Activated naive CD8-positive, alpha-beta T cell treated with anti-CD3 and anti-CD28 coated beads, Interleukin-2, amount 10 ng/mL, durations not matched to agents 7 days and 5 days (primary cell): ENCODE data around the gene FAM222A. TPM values are rescaled to one million over a fixed set of nuclear protein-coding genes. Genes with fewer than 3 reads are reported as not detected.

Experiments
- ATAC-seq: fragments of 150-1000 bp; cut with Tn5 transposase; one replicate; pipeline ENCODE4 v1.10.0; 2021; ENCODE audit warnings: low read depth, moderate library complexity
- POLR2A ChIA-PET: fragments of 350-600 bp; sonication (Branson Sonifier 250); formaldehyde crosslinking; loops from one replicate; lab custom pipeline; 2021; ENCODE audit warnings: antibody characterized with exemption; lab: Charles Lee
- DNase-seq: peaks from one replicate; pipeline ENCODE4 v3.0.0; 2021
- H3K27ac Mint-ChIP-seq: one replicate; pipeline ENCODE4 v1.8.0; 2022; ENCODE audit warnings: mild to moderate bottlenecking, mixed read lengths
- H3K27me3 Mint-ChIP-seq: one replicate; pipeline ENCODE4 v1.8.0; 2022; ENCODE audit warnings: mild to moderate bottlenecking, moderate library complexity, mixed read lengths
- H3K36me3 Mint-ChIP-seq: one replicate; pipeline ENCODE4 v1.8.0; 2021; ENCODE audit warnings: mild to moderate bottlenecking, mixed read lengths
- H3K4me1 Mint-ChIP-seq: one replicate; pipeline ENCODE4 v1.8.0; 2021; ENCODE audit warnings: mixed read lengths
- H3K4me3 Mint-ChIP-seq: one replicate; pipeline ENCODE4 v1.8.0; 2022; ENCODE audit warnings: mild to moderate bottlenecking, moderate library complexity, mixed read lengths
- H3K9me3 Mint-ChIP-seq: one replicate; pipeline ENCODE4 v1.8.0; 2021; ENCODE audit warnings: mixed read lengths
- total RNA-seq, 2 experiments: library from RNA; stranded (reverse); gene quantifications; one replicate each; pipeline ENCODE4 v1.2.3, GENCODE V29; 2021

FAM222A gene
- total RNA-seq, 2 experiments from 2014 or later = 0.96 to 1.1 TPM

GRCh38 chr12:109772622-109773321, 59.1 kb downstream of the FAM222A start:
- Mint-ChIP-seq H3K4me1 (peaks cover 13% of the 10 kb centered on the region), H3K27me3 (peaks cover 2% of the 10 kb centered on the region), H3K36me3 (peaks cover 2% of the 10 kb centered on the region), H3K9me3 (peaks cover 2% of the 10 kb centered on the region), H3K4me3 (no peak overlapping the region), H3K27ac (no peak overlapping the region)
- POLR2A ChIA-PET = no interaction called here
- ATAC-seq (no peak), DNase-seq (peak; percentile 22)

- Mint-ChIP-seq H3K36me3 (peaks cover 2% of the 10 kb centered on the region), H3K9me3 (peaks cover 2% of the 10 kb centered on the region), H3K4me3 (peak overlapping the region; percentile 40), H3K27ac (no peak overlapping the region), H3K4me1 (peaks cover 13% of the 10 kb centered on the region), H3K27me3 (peaks cover 2% of the 10 kb centered on the region)
- ATAC-seq = no peak
- POLR2A ChIA-PET = interaction anchor here (0.6 kb wide), 1 partner anchor 269 kb away, joined by 3 read pairs; no protein-coding TSS in a partner anchor
- no peak for DNase-seq
These were observed 59.9 kb downstream of the FAM222A start for GRCh38 chr12:109773384-109774011.

- ATAC-seq = peak; percentile 74
- POLR2A ChIA-PET = interaction anchor here (0.6 kb wide), 1 partner anchor 260 kb away, joined by 5 read pairs; no protein-coding TSS in a partner anchor
- Mint-ChIP-seq H3K4me3 (no peak overlapping the region), H3K36me3 (peaks cover 2% of the 10 kb centered on the region), H3K9me3 (peaks cover 2% of the 10 kb centered on the region), H3K27me3 (peaks cover 2% of the 10 kb centered on the region), H3K4me1 (peaks cover 13% of the 10 kb centered on the region), H3K27ac (no peak overlapping the region)
- DNase-seq = peak; percentile 78
These were observed 61.7 kb downstream of the FAM222A start for GRCh38 chr12:109775172-109775881.

DNA sequence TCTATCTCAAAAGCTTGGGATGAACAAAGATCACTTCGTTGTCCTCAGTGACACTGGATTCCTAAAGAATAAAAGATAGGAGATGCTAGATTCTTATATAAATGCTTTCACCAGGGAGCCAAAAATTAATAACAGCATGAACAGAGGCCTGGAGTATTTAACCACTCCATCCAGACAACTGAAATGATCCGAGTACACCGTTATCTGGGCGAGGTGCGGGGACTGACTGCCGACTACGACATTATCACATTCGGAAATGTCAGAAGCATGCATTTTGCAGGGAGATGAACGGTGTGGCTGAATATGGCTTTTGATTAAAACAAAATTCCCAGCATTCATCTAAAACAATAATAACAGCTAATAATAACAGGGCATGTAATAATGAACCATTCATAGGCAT, 63.0 kb downstream of the FAM222A start:
- POLR2A ChIA-PET = no interaction called here
- Mint-ChIP-seq H3K36me3 (peaks cover 2% of the 10 kb centered on the region), H3K4me1 (peaks cover 13% of the 10 kb centered on the region), H3K27me3 (peaks cover 2% of the 10 kb centered on the region), H3K4me3 (no peak overlapping the region), H3K9me3 (peaks cover 2% of the 10 kb centered on the region), H3K27ac (no peak overlapping the region)
- ATAC-seq (no peak), DNase-seq (no peak)

GRCh38 chr12:109777544-109777943, 63.9 kb downstream of the FAM222A start:
- Mint-ChIP-seq H3K9me3 (peaks cover 2% of the 10 kb centered on the region), H3K36me3 (peaks cover 2% of the 10 kb centered on the region), H3K27me3 (peaks cover 2% of the 10 kb centered on the region), H3K4me1 (peaks cover 13% of the 10 kb centered on the region), H3K4me3 (peak overlapping the region; percentile 83), H3K27ac (peak overlapping the region; percentile 40)
- DNase-seq (no peak), ATAC-seq (peak; percentile 84)
- POLR2A ChIA-PET = interaction anchor here (0.6 kb wide), 1 partner anchor 931 kb away, joined by 6 read pairs; no protein-coding TSS in a partner anchor

GRCh38 chr12:109778684-109779083, 65.1 kb downstream of the FAM222A start:
- H3K27me3 Mint-ChIP-seq = peaks cover under 1% of the 10 kb centered on the region

GRCh38 chr12:109779382-109779781, 65.8 kb downstream of the FAM222A start:
- no peaks in the 10 kb centered on the region for H3K27me3 Mint-ChIP-seq
- H3K27ac Mint-ChIP-seq = no peak overlapping the region
- peaks cover 6% of the 10 kb centered on the region for H3K4me1 Mint-ChIP-seq
- peaks cover 2% of the 10 kb centered on the region for H3K36me3 Mint-ChIP-seq
- no peak overlapping the region for H3K4me3 Mint-ChIP-seq
- no peak for ATAC-seq
- POLR2A ChIA-PET = no interaction called here
- H3K9me3 Mint-ChIP-seq = peaks cover 2% of the 10 kb centered on the region
- no peak for DNase-seq

More at GRCh38 chr12:109778684-109779083, 65.1 kb downstream of the FAM222A start:
- no peak overlapping the region for H3K4me3 Mint-ChIP-seq
- POLR2A ChIA-PET = no interaction called here
- no peak for ATAC-seq
- peaks cover 2% of the 10 kb centered on the region for H3K9me3 Mint-ChIP-seq
- H3K36me3 Mint-ChIP-seq = peaks cover 2% of the 10 kb centered on the region
- H3K27ac Mint-ChIP-seq = no peak overlapping the region
- no peak for DNase-seq
- H3K4me1 Mint-ChIP-seq = peaks cover 9% of the 10 kb centered on the region

DNA sequence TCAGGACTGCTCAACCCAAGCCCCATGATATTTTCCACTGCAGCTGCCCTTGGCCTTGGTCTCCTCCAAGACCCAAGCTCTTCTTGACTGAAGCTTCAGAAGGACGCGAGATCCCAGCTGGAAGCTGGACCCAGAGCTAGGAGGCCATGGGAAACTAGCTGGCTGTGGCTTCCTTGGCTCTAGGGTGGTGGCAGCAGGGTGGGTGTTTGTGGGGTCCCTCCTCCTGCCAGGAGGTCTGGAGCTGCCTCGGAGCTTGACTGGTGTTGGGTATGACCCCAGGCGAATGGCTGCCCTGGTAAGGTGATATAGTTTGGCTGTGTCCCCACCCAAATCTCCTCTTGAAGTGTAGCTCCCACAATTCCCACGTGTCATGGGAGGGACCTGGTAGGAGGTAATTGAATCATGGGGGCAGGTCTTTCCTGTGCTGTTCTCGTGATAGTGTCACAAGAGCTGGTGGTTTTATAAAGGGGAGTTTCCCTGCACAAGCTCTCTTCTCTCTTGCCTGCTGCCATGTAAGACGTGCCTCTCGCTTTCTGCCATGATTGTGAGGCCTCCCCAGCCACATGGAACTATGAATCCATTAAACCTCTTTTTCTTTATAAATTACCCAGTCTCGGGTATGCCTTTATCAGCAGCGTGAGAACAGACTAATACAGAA, 68.2 kb downstream of the FAM222A start:
- Mint-ChIP-seq H3K36me3 (peaks cover 2% of the 10 kb centered on the region), H3K27me3 (no peaks in the 10 kb centered on the region), H3K27ac (no peak overlapping the region), H3K4me3 (no peak overlapping the region), H3K4me1 (peaks cover 6% of the 10 kb centered on the region), H3K9me3 (peaks cover 2% of the 10 kb centered on the region)
- DNase-seq = no peak
- no peak for ATAC-seq
- POLR2A ChIA-PET = interaction anchor here (0.6 kb wide), 1 partner anchor 1956 kb away, joined by 5 read pairs; no protein-coding TSS in a partner anchor

DNA sequence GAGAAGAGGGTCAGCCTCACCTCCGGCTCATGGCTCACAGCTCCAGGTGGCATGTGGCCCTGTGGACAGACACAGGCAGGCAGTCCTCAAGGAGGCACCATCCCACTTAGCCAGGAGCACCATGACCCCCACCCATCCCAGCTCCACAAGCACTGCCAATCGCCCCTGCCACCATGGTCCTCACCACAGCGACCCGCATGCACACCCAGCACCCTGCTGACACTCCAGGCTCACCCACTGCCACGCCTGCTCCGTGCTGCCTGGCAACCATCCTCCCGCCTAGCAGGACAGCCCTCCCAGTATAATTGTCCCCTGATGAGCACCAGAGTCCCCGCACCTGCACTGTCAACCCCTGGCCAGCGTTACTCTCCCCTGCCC, 68.7 kb downstream of the FAM222A start:
- Mint-ChIP-seq H3K4me3 (no peak overlapping the region), H3K27me3 (no peaks in the 10 kb centered on the region), H3K27ac (no peak overlapping the region), H3K36me3 (peaks cover 2% of the 10 kb centered on the region), H3K4me1 (peaks cover 4% of the 10 kb centered on the region), H3K9me3 (peaks cover 2% of the 10 kb centered on the region)
- POLR2A ChIA-PET = interaction anchor here (0.6 kb wide), 1 partner anchor 1956 kb away, joined by 5 read pairs; no protein-coding TSS in a partner anchor
- ATAC-seq (no peak), DNase-seq (no peak)

GRCh38 chr12:109783135-109783964, 69.7 kb downstream of the FAM222A start:
- H3K27ac Mint-ChIP-seq = no peak overlapping the region
- H3K36me3 Mint-ChIP-seq = no peaks in the 10 kb centered on the region
- H3K9me3 Mint-ChIP-seq = no peaks in the 10 kb centered on the region
- ATAC-seq = no peak
- no peak for DNase-seq
- no peak overlapping the region for H3K4me3 Mint-ChIP-seq
- H3K4me1 Mint-ChIP-seq = no peaks in the 10 kb centered on the region
- POLR2A ChIA-PET = no interaction called here
- no peaks in the 10 kb centered on the region for H3K27me3 Mint-ChIP-seq

- Mint-ChIP-seq H3K4me3 (no peak overlapping the region), H3K4me1 (no peaks in the 10 kb centered on the region), H3K9me3 (no peaks in the 10 kb centered on the region), H3K27ac (no peak overlapping the region), H3K27me3 (no peaks in the 10 kb centered on the region), H3K36me3 (no peaks in the 10 kb centered on the region)
- DNase-seq (no peak), ATAC-seq (no peak)
- POLR2A ChIA-PET = no interaction called here
These were observed 70.3 kb downstream of the FAM222A start for GRCh38 chr12:109783965-109784244.

GRCh38 chr12:109785854-109786253, 72.2 kb downstream of the FAM222A start:
- no peak for ATAC-seq
- H3K9me3 Mint-ChIP-seq = no peaks in the 10 kb centered on the region
- no peak for DNase-seq
- POLR2A ChIA-PET = no interaction called here
- no peaks in the 10 kb centered on the region for H3K4me1 Mint-ChIP-seq
- H3K27me3 Mint-ChIP-seq = no peaks in the 10 kb centered on the region
- no peaks in the 10 kb centered on the region for H3K36me3 Mint-ChIP-seq
- no peak overlapping the region for H3K4me3 Mint-ChIP-seq
- no peak overlapping the region for H3K27ac Mint-ChIP-seq
